Activated CD4-positive, CD25-positive, alpha-beta regulatory T cell treated with anti-CD3 and anti-CD28 coated beads, Interleukin-2, amount 50 U/mL, for 24 hours (primary cell): ENCODE data around the gene VWCE.

Experiments used
- ATAC-seq, 2 donors: fragments of 150-1000 bp; cut with Tn5 transposase; one replicate each; pipeline ENCODE4 v1.10.0; 2021; ENCODE audit warnings: mild to moderate bottlenecking in 1 of 2, moderate library complexity in 1 of 2

The VWCE gene, protein sequence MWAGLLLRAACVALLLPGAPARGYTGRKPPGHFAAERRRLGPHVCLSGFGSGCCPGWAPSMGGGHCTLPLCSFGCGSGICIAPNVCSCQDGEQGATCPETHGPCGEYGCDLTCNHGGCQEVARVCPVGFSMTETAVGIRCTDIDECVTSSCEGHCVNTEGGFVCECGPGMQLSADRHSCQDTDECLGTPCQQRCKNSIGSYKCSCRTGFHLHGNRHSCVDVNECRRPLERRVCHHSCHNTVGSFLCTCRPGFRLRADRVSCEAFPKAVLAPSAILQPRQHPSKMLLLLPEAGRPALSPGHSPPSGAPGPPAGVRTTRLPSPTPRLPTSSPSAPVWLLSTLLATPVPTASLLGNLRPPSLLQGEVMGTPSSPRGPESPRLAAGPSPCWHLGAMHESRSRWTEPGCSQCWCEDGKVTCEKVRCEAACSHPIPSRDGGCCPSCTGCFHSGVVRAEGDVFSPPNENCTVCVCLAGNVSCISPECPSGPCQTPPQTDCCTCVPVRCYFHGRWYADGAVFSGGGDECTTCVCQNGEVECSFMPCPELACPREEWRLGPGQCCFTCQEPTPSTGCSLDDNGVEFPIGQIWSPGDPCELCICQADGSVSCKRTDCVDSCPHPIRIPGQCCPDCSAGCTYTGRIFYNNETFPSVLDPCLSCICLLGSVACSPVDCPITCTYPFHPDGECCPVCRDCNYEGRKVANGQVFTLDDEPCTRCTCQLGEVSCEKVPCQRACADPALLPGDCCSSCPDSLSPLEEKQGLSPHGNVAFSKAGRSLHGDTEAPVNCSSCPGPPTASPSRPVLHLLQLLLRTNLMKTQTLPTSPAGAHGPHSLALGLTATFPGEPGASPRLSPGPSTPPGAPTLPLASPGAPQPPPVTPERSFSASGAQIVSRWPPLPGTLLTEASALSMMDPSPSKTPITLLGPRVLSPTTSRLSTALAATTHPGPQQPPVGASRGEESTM

GRCh38 chr11:61294717-61295595, at the start of gene VWCE:
Gene VWCE, minus strand, starts transcription at chr11:61295316. Its CDS starts 279 bp downstream, at chr11:61295037.
- ATAC-seq = peak; percentile 84 to 85

DNA sequence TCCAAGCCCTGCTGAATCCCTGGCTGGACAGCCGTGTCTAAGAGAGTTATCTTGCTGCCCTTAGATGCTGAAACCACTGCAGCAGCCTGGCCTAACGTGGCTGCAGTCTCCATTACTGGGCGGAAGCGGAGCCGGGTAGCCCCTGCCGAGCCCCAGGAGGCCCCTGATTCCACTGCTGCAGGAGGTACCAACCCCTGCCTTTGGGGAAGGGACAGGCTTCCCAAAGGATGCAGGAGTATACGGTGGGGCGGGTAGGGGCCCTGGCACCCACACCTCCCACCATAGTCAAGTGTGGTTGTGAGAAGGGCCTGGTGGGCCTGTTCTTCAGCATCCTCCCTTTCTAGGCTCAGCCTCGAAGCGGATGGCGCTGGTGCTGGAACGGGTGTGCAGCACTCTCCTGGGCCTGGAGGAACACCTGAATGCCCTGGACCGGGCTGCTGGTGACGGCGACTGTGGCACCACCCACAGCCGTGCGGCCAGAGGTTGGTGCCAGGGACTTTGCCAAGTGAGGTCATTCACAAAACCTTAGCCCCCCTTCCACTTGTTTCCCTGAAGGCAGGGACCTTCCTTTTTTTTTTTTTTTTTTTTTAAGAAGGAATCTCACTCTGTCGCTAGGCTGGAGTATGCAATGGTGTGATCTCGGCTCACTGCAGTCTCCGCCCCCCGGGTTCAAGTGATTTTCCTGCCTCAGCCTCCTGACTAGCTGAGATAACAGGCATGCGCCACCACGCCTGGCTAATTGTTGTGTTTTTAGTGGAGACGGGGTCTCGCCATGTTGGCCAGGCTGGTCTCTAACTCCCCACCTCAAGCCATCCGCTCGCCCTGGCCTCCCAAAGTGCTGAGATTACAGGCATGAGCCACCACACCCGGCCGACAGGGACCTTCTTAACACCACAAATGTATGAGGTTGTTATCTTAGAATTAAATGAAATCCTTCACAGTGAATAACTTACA, 49.0 kb upstream of the VWCE start:
- no peak for ATAC-seq

DNA sequence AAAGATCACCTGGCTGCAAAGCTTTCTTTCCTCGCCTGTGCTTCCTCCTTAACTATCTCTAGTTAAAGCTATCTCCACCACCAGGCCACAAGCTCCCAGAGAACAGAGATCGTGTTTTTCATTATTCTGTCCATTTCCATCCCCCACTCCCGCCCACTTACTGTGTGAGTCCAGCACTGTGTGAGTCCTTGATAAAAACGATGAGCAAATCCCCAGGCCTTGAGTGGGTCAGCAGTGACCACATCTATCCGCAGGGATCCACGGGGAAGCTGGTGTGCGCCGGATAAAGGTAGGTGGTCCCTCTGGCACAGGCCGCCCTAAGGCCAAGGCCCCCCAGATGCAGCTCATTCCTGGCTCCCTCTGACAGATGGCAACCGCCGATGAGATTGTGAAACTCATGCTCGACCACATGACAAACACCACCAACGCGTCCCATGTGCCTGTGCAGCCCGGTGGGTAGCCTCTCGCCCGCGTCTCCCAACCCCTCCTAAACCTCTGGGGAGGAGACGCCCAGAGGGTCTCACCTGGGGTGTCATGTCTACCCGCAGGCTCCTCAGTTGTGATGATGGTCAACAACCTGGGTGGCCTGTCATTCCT, 47.2 kb upstream of the VWCE start:
- ATAC-seq = no peak

DNA sequence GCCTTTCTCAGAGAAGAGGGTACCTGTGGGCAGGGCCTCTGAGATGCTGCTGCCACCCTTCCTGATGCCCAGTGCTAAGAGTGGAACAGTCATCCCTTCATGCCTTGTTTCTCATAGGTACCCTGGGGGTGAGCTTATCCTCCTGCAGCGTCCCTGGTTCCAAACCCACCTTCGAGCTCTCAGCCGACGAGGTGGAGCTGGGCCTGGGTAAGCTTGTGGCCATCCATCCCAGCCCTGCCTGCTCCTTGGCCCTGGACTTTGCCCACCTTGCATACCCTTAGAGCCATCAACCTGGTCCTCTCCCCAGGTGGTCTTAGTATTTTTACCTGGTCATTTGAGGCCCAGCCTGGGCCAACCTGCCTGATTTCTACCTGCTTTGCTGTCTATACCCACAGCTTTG, 46.6 kb upstream of the VWCE start:
- ATAC-seq = no peak

- ATAC-seq = no peak
Observed at GRCh38 chr11:61340979-61341378, 45.9 kb upstream of the VWCE start.

DNA sequence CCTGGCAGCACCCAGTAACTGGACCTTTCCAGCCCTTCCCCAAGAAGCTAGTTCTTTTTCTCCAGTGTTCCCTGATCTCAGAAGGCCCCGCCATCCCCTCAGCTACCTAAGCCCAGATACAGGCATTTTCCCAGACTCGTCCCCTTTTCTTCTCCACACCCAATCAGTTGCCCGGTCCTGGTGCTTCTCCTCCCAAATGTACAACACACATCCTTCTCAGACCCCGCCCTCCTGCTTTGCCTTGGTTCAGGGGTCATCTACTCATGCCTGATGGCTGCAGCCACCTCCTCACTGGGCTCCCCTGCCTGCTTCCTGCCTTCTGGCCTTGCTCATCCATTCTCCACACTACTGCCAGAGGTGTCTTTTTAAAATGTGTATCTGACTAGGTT, 44.4 kb upstream of the VWCE start:
- no peak for ATAC-seq

GRCh38 chr11:61338783-61339489, 43.8 kb upstream of the VWCE start:
- ATAC-seq = no peak

DNA sequence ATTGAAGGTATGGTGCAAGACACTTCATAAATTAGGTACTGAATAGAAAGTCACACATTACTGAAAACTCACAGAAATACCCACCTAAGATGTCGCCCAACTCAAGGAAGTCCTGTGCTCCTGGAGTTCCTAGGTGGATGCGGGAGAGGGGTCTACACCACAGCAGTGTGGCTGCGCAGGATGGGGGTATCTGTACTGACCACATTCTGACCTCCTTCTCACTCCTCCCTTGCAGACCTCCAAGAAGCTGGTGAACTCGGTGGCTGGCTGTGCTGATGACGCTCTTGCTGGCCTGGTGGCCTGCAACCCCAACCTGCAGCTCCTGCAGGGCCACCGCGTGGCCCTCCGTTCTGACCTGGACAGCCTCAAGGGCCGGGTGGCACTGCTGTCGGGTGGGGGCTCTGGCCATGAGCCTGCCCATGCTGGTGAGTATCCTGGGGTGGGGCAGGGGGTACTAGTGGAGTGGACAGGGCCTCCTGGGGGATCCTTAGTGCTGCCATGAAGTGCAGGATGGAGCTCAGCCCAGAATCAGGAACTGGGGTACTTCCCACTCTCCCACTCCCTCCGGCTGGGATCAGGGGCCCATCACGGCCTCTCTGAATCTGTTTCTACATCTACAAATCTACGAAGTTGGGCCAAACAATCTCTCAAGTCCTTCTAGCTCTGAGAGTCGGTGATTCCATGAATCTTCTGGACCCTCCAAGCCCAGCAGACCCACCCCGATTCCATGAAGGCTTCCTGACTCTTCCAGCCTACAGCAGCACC, 42.8 kb upstream of the VWCE start:
- ATAC-seq = no peak

DNA sequence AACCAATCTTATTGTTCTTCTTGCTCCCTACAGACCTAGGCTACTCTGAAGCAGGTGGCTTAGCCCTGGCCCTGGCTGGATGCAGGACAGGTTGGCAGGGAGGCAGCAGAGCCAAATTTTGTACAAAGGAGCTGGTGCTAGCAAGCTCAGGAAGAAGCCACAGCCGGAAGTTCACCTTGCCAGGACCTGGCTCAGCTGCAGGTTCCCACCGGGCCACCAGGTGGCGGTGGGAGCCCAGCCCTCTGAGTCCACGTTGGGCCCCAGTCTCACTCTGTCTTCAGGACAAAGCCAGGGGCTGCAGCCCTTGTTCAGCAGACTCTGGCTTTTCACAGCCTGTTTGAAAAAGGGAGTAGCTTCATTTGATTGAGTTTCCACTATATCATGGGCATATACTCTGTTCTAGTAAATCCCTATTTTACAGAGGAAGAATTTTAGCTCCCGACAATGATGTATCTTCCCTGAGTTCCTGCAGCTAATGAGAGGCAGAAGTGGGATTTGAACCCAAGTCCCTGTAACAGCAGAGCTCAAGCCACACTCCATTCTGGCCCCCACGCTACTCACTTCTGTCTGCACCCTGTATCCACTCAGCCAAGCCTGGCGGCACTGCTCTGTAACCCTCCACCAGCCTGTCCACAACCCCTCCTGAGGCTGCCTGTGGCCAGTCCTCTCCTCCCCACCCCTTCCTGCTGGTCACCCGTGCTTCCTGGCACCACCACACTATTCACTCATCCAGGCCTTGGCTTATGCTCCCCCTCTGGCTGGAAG, 41.2 kb upstream of the VWCE start:
- ATAC-seq = peak; percentile 54 to 57

- ATAC-seq = no peak
Observed at GRCh38 chr11:61335355-61335710, 40.2 kb upstream of the VWCE start.

- no peak for ATAC-seq
Observed at GRCh38 chr11:61334434-61335354, 39.6 kb upstream of the VWCE start.

DNA sequence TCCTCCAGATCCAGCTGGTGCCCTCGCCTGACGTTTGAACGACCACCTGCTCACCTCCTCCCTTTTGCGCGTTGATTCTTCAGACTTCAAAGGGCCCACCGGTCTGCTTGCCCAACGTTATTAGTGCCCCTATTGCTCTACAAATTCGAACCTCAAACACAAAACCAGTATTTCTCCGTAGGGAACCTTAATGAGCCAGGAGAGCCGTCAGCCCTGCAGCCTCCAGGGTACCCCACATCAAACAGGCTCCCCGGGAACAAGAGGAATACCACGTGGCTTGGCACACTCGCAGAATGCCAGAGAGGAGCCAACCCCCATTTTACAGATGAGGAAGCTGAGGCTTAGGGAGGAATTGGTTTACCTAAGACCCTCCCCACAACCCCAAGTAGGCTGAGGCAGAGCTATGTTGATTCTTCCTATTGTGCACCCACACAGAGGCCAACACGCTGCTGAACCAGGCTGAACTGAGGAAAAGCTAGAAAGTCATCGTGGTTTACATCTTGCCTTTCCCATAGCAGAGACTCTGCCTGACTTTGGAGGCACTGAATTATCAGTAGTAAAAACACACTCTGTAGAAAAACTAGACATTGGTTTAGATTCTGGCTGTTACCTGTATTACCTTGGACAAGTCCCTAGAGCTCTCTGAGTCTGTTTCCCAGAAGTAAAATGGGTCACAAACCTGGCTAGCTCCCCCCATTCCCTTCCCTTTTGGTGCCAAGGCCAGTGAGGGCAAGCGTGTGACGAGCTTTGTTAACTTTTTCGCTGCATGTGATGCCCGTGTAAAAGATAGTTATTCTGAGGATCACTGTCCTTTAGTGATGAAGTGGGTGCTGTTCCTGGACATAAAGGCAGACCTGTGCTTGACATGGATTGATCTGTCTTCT, 38.7 kb upstream of the VWCE start:
- ATAC-seq = no peak

DNA sequence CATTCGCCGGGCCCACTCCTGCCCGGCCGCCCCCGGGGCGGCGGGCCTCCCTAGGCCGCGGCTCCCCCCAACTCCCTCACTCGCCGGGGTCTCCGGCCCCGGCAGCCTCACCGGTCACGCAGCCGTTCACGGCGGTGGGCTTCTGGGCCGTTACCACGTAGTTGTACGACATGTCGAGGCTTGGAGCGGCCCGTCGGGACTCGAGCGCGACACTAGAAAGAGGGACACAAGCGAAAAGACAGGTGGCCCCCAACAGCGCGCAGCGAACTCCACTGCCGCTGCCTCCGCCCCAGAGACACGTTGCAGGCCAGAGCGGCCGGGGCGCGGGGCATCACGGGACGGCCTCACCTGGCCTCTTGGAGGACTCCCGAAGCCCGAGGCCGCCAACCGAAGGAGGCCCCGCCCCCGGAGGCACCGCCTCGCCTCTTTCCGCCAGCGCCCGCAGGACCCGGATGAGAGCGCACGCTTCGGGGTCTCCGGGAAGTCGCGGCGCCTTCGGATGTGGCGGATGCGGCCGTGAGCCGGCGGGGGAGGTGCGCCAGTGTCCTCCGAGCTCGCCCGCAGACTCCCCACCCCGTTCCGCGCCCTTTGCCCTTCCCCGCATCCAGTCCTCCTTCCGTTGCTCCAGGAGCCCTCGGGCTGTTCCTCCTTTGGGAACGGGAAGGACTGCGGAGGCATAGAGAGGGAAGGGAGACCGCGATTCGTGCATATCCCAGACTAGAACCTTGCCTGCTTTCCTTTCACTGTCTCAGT, 37.9 kb upstream of the VWCE start, which contains the start of the genes DDB1 and TKFC:
TSS of gene DDB1 (minus strand) at position 309 of the 753 bp plus-strand sequence. CDS start at position 172, 137 bp downstream.
TSS of gene TKFC (plus strand) at position 432 of the 753 bp plus-strand sequence. CDS start 1,501 bp downstream, outside the sequence.
- peak; percentile 96 to 97 for ATAC-seq

DNA sequence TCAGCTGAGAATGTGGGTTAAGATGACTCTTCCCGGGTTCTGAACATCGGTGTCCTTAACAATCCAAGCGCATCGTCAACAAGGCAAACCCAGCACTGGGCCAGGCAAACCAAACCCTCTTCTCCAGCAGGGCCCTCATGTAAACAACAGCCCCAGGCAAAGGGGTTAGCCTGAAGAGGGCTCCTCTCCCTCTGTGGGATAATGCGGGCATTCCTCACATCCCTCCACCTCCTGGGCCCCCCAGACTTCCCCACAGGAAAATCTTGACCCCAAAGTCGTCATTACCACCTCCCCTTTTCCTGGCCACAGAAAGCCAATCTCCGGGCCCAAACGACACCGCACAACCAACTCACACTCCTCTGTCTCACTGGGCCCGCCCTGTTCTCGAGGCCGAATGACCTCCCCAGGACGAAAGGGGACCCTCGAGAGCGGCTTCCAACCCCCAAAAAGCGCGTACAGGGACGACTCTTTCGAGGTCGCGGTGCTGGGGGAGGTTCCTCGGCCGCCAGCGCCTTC, 37.2 kb upstream of the VWCE start:
- ATAC-seq = no peak

DNA sequence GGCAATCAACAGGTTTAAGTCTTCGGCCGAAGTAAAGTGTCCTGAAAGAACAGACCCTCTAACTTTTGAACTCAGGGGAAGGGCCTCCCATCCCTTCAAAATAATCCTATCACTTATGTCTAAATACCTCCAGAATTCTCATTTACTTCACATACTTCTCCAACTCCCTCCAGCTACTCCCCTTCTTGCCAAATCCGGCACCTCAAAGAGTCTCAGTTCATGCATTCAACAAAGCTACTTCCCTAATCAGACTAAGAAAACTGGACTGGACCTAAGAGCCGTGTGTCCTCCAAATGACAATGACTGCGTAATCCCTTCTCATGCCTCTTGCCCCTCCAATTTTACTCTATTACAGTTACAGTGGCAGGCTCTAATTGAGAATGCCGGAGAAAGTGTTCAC, 36.5 kb upstream of the VWCE start:
- no peak for ATAC-seq
